Omental fat pad (tissue), 4 donors: ENCODE measurements around the gene COP1. TPM values are rescaled to one million over a fixed set of nuclear protein-coding genes. Genes with fewer than 3 reads are reported as not detected.

ENCODE experiments used
- ATAC-seq: fragments of 150-250 bp; one replicate; pipeline ENCODE4 v1.9.1; 2016; ENCODE audit warnings: mild to moderate bottlenecking, moderate library complexity; ENCODE audit not compliant: low FRiP score
- DNase-seq: peaks from one replicate; pipeline ENCODE4 v3.0.0-alpha.2; 2019; ENCODE audit warnings: low spot score
- total RNA-seq, 4 donors: library from RNA; depleted of rRNA; stranded (reverse); fragments of >200 nt; gene quantifications; one replicate each; pipeline ENCODE4 v1.1.0, GENCODE V29; 2016
- TF ChIP-seq, protein P1 (sequence below), 3 donors: fragments of 450-650 bp; IDR thresholded peaks; one replicate each; pipeline ENCODE4 v1.5.1; 2016 to 2017; ENCODE audit warnings: antibody characterized with exemption in 3 of 3, mild to moderate bottlenecking in 3 of 3, moderate library complexity in 2 of 3

The COP1 gene
- total RNA-seq, 4 donors from 2014 or later, result 43.6 to 83.7 (median 50.6) TPM

GRCh38 chr1:176199707-176200106 is 7.4 kb downstream of the COP1 start:
- no peak for DNase-seq
- TF ChIP-seq, protein P1, sequence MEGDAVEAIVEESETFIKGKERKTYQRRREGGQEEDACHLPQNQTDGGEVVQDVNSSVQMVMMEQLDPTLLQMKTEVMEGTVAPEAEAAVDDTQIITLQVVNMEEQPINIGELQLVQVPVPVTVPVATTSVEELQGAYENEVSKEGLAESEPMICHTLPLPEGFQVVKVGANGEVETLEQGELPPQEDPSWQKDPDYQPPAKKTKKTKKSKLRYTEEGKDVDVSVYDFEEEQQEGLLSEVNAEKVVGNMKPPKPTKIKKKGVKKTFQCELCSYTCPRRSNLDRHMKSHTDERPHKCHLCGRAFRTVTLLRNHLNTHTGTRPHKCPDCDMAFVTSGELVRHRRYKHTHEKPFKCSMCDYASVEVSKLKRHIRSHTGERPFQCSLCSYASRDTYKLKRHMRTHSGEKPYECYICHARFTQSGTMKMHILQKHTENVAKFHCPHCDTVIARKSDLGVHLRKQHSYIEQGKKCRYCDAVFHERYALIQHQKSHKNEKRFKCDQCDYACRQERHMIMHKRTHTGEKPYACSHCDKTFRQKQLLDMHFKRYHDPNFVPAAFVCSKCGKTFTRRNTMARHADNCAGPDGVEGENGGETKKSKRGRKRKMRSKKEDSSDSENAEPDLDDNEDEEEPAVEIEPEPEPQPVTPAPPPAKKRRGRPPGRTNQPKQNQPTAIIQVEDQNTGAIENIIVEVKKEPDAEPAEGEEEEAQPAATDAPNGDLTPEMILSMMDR (IDR thresholded peaks at IDR 0.05), result no peak
- no peak for ATAC-seq

DNA sequence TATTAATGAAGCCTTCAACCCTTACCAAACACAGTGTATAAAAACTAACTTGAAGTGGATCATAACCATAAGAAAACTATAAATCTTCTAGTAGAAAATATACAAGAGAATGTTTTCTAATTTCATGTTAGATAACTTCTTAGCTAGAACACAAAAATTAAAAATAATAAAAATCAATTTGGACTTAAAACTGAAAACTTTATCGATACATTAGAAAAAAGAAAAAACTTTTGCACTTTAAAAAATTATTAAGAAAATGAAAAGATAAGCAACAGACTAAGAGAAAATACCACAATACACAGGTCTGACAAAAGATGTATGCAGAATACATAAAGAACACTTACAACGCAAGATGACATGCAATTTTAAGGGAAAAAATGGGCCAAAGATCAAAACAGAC is 8.7 kb downstream of the COP1 start:
- TF ChIP-seq, protein P1 (IDR thresholded peaks at IDR 0.05), result no peak
- no peak for ATAC-seq
- DNase-seq, result no peak

GRCh38 chr1:176196728-176197127 is 10.4 kb downstream of the COP1 start:
- ATAC-seq (no peak), DNase-seq (no peak)
- TF ChIP-seq, protein P1 (IDR thresholded peaks at IDR 0.05), result no peak

DNA sequence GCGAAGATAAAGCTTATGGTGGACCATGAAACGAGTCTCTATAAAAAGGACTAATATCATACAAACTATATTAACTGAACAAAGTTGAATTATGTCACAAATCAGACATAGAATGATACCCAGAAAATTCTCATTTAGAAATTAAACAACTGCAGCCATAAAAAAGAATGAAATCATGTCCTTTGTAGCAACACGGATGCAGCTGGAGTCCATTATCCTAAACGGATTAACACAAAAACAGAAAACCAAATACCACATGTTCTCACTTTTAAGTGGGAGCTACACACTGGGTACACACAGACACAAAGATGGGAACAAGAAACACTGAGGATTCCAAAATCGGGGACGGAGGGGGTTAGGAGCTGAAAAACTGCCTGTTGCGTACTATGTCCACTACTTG is 11.5 kb downstream of the COP1 start:
- DNase-seq (no peak), ATAC-seq (no peak)
- TF ChIP-seq, protein P1 (IDR thresholded peaks at IDR 0.05), result no peak

GRCh38 chr1:176193663-176194062 is 13.4 kb downstream of the COP1 start:
- TF ChIP-seq, protein P1 (IDR thresholded peaks at IDR 0.05), result no peak
- ATAC-seq, result no peak
- DNase-seq, result no peak

DNA sequence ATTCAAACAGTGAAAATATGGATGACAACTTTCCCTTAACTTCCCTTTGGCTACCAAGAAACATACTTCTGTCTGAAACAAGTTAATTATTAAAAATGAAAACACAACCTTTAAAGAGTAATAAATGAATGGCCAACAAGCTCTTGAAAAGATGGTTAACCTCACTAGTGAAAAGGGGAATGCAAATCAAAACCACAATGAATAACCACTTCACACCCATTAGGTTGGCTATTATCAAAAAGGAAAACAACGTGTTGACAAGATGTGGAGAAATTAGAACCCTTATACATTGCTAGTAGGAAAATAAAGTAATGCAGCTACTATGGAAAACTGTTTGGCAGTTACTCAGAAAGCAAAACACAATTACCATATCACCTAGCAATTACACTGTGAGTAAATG is 14.1 kb downstream of the COP1 start:
- ATAC-seq (no peak), DNase-seq (no peak)
- TF ChIP-seq, protein P1 (IDR thresholded peaks at IDR 0.05), result no peak

DNA sequence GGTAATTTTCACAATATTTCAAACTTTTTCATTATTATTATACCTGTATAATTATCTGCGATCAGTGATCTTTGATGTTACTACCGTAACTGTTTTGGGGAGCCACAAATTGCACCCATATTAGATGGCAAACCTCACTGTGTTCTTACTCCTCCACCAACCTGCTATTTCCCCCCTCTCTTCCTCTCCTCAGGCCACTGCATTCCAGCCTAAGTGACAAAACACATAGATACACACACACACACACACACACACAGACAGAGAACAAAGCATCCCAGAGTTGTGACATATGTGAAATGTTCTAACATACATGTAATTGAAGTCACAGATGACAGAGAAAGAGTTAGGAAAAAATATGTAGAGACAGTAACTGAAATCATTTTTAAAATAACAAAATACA is 18.5 kb downstream of the COP1 start:
- ATAC-seq, result no peak
- TF ChIP-seq, protein P1 (IDR thresholded peaks at IDR 0.05), result no peak
- no peak for DNase-seq
